ENCODE data around the gene NCBP2.
"Not testable (repeated sequence)": the region's sequence is repeated elsewhere in the genome, so short reads cannot be mapped to it uniquely, and the experiment has no call there.

The NCBP2 gene

DNA sequence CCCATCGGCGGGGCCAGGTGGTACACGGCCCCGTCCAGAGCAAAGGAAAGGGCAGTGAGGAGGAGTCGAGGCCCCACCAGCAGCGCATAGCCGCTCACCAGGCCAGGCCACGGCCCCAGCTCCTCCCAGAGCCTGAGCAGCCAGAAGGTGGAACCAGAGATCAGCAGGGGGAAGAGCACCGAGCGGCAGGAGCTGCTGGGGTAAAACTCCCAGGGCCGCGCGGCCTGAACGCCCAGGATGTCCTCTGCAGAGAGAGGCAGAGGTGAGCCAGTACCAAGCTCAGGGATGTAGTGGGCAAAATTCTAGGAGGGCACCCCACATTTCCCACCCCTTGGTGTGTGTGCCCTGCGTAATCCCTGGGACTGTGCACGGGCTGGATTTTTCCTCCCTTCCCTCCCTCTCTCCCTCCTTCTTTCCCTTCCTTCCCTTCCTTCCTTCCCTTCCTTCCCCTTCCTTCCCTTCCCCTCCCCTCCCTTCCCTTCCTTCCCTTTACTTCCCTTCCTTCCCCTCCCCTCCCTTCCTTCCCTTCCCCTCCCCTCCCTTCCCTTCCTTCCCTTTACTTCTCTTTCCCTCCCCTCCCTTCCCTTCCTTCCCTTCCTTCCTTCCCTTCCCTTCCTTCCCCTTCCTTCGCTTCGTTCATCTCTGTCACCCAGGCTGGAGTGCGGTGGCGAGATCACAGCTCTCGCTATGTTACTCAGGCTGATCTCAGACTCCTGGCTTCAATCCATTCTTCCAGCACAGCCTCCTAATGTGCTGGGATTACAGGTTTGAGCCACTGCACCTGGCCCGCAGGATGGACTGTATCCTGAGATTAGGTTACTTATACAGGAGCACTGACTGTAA, 6.3 kb upstream of the NCBP2 start:
- DNase-seq (ENCODE audit: low spot score) (no peak), ATAC-seq (ENCODE audit: low read depth) (peak; percentile 53)
- H3K4me1 ChIP-seq (ENCODE audit: insufficient read depth, poor library complexity, severe bottlenecking) = peaks cover under 1% of the 10 kb centered on the region
- no peak overlapping the region for H3K27ac ChIP-seq (ENCODE audit: poor library complexity, severe bottlenecking)
- no peak overlapping the region for H3K4me3 ChIP-seq (ENCODE audit: severe bottlenecking)
- no peaks in the 10 kb centered on the region for H3K9me3 ChIP-seq (ENCODE audit: severe bottlenecking)
- no peak for TF ChIP-seq CTCF (IDR thresholded peaks at IDR 0.05; ENCODE audit: poor library complexity, severe bottlenecking)
- no peaks in the 10 kb centered on the region for H3K27me3 ChIP-seq (ENCODE audit: insufficient read depth, poor library complexity, severe bottlenecking)
- no peaks in the 10 kb centered on the region for H3K36me3 ChIP-seq (ENCODE audit: low read depth)

DNA sequence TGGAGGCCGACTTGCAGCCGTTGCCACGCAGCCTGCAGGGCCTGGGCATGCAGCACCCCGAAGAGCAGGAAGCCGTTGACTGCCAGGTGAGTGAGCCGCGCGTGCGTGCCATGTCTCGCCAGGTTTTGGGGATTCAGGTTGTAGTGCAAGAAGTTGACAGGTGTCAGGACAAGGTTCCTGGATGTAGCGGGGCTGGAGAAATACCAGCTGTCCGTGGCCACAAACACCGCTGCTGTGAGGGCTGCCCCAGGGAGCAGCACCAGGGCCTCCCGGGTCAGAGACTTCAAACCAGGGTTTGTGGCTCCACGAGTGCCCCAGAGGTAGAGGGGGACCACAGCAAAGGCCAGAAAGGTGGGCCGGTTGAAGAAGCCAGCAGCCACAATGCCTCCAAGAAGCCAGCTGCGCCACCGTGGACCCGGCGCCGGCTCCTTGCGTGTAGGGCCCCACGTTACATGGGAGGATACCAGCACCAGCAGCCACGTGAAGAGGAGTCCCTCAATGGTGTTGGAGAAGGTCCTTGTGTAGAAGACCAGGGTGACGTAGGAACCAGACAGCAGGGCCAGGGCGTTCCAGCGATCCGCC, 5.6 kb upstream of the NCBP2 start:
- peaks cover 4% of the 10 kb centered on the region for H3K4me1 ChIP-seq (ENCODE audit: insufficient read depth, poor library complexity, severe bottlenecking)
- no peak for TF ChIP-seq CTCF (IDR thresholded peaks at IDR 0.05; ENCODE audit: poor library complexity, severe bottlenecking)
- DNase-seq (ENCODE audit: low spot score) (no peak), ATAC-seq (ENCODE audit: low read depth) (no peak)
- H3K9me3 ChIP-seq (ENCODE audit: severe bottlenecking) = no peaks in the 10 kb centered on the region
- no peak overlapping the region for H3K27ac ChIP-seq (ENCODE audit: poor library complexity, severe bottlenecking)
- H3K4me3 ChIP-seq (ENCODE audit: severe bottlenecking) = no peak overlapping the region
- H3K36me3 ChIP-seq (ENCODE audit: low read depth) = peaks cover 6% of the 10 kb centered on the region; the same call in 1 of the 2 replicates
- no peaks in the 10 kb centered on the region for H3K27me3 ChIP-seq (ENCODE audit: insufficient read depth, poor library complexity, severe bottlenecking)

- Histone ChIP-seq H3K36me3 (ENCODE audit: low read depth) (peaks cover 6% of the 10 kb centered on the region; the same call in 1 of the 2 replicates), H3K27ac (ENCODE audit: poor library complexity, severe bottlenecking) (no peak overlapping the region), H3K27me3 (ENCODE audit: insufficient read depth, poor library complexity, severe bottlenecking) (no peaks in the 10 kb centered on the region), H3K9me3 (ENCODE audit: severe bottlenecking) (no peaks in the 10 kb centered on the region), H3K4me1 (ENCODE audit: insufficient read depth, poor library complexity, severe bottlenecking) (peaks cover 4% of the 10 kb centered on the region), H3K4me3 (ENCODE audit: severe bottlenecking) (no peak overlapping the region)
- DNase-seq (ENCODE audit: low spot score) (no peak), ATAC-seq (ENCODE audit: low read depth) (no peak; the same call in 2 of the 3 replicates)
- no peak for TF ChIP-seq CTCF (IDR thresholded peaks at IDR 0.05; ENCODE audit: poor library complexity, severe bottlenecking)
Measured at GRCh38 chr3:196947136-196947859, 5.0 kb upstream of the NCBP2 start.

DNA sequence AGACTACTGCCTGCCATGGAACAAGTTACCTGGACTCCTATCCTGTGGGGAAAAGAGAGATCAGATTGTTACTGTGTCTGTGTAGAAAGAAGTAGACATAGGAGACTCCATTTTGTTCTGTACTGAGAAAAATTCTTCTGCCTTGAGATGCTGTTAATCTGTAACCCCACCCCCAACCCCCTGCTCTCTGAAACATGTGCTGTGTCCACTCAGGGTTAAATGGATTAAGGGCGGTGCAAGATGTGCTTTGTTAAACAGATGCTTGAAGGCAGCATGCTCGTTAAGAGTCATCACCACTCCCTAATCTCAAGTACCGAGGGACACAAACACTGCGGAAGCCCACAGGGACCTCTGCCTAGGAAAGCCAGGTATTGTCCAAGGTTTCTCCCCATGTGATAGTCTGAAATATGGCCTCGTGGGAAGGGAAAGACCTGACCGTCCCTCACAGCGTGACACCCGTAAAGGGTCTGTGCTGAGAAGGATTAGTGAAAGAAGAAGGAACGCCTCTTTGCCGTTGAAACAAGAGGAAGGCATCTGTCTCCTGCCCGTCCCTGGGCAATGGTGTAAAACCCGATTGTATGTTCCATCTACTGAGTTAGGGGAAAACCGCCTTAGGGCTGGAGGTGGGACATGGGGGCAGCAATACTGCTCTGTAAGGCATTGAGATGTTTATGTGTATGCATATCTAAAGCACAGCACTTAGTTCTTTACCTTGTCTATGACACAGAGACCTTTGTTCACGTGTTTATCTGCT, 1.9 kb upstream of the NCBP2 start:
- not testable (repeated sequence) for H3K4me3 ChIP-seq (ENCODE audit: severe bottlenecking); ATAC-seq (ENCODE audit: low read depth); H3K9me3 ChIP-seq (ENCODE audit: severe bottlenecking); H3K27me3 ChIP-seq (ENCODE audit: insufficient read depth, poor library complexity, severe bottlenecking); DNase-seq (ENCODE audit: low spot score); H3K4me1 ChIP-seq (ENCODE audit: insufficient read depth, poor library complexity, severe bottlenecking); H3K27ac ChIP-seq (ENCODE audit: poor library complexity, severe bottlenecking)
- H3K36me3 ChIP-seq (ENCODE audit: low read depth) = peaks cover 22% of the 10 kb centered on the region

DNA sequence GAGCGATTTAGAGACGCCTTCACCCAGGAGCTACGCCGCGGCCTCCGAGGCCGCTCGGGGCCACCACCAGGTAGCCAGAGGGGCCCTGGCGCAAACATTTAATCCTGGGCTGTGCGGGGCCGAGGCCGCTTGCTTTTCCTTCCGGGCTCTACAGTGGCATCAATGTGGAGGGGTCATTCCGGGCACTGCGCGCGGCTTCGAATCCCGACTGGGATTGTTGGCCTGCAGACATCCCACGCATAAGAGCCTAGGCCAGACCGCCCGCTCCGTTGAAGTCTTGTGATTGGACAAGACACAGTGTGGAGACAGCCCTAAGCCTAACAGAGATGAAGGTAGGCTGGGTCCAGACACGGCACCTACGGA, 568 bp upstream of the NCBP2 start:
- DNase-seq (ENCODE audit: low spot score) = no peak
- H3K36me3 ChIP-seq (ENCODE audit: low read depth) = peaks cover 35% of the 10 kb centered on the region
- peak; percentile 20 for ATAC-seq (ENCODE audit: low read depth)
- H3K9me3 ChIP-seq (ENCODE audit: severe bottlenecking) = no peaks in the 10 kb centered on the region
- peaks cover 4% of the 10 kb centered on the region for H3K4me1 ChIP-seq (ENCODE audit: insufficient read depth, poor library complexity, severe bottlenecking)
- H3K4me3 ChIP-seq (ENCODE audit: severe bottlenecking) = peak overlapping the region; percentile 89
- H3K27ac ChIP-seq (ENCODE audit: poor library complexity, severe bottlenecking) = peak overlapping the region; percentile 70
- no peaks in the 10 kb centered on the region for H3K27me3 ChIP-seq (ENCODE audit: insufficient read depth, poor library complexity, severe bottlenecking)
- TF ChIP-seq CTCF (IDR thresholded peaks at IDR 0.05; ENCODE audit: poor library complexity, severe bottlenecking) = no peak

All from RWPE2 (cell line).